ENCODE measurements around the gene PPP1CA.
A peak's percentile ranks its signal among the peaks of the same experiment; 100 is the strongest.

PPP1CA gene

GRCh38 chr11:67375320-67376055 is 26.2 kb downstream of the PPP1CA start:
- POLR2A ChIA-PET = no interaction called here

GRCh38 chr11:67374571-67375281 is 26.9 kb downstream of the PPP1CA start:
- ChIA-PET CTCF (interaction anchor here (0.9 to 42.5 kb wide), 7 partner anchors 8 to 130 kb away, joined by 3 to 1573 read pairs (median 31); partner anchors contain the start of genes CLCF1, PITPNM1, POLD4 and PPP1CA), POLR2A (interaction anchor here (0.6 kb wide), 2 partner anchors 107 to 108 kb away, joined by 3 to 4 read pairs; no protein-coding TSS in a partner anchor)
- DNase-seq (ENCODE audit: extremely low spot score) = no peak
- no peak for TF ChIP-seq CTCF (IDR thresholded peaks at IDR 0.05; ENCODE audit: control extremely low read depth, extremely low read depth, low read depth, missing control alignments)

More at GRCh38 chr11:67375320-67376055, 26.2 kb downstream of the PPP1CA start:
- CTCF ChIA-PET = interaction anchor here (1.1 to 42.5 kb wide), 6 partner anchors 8 to 113 kb away, joined by 3 to 1573 read pairs (median 70); partner anchors contain the start of genes CLCF1, POLD4, PPP1CA and RAD9A
- no peak for TF ChIP-seq CTCF (IDR thresholded peaks at IDR 0.05; ENCODE audit: control extremely low read depth, extremely low read depth, low read depth, missing control alignments)
- DNase-seq (ENCODE audit: extremely low spot score) = no peak

GRCh38 chr11:67373648-67374570 is 27.7 kb downstream of the PPP1CA start:
- CTCF ChIA-PET = interaction anchor here (0.9 to 42.5 kb wide), 8 partner anchors 7 to 131 kb away, joined by 3 to 1573 read pairs (median 4); partner anchors contain the start of genes CLCF1, PITPNM1, POLD4 and PPP1CA
- TF ChIP-seq CTCF (IDR thresholded peaks at IDR 0.05; ENCODE audit: control extremely low read depth, extremely low read depth, low read depth, missing control alignments) = peak; percentile 48
- POLR2A ChIA-PET = interaction anchor here (0.6 kb wide), 1 partner anchor 108 kb away, joined by 4 read pairs; no protein-coding TSS in a partner anchor
- DNase-seq (ENCODE audit: extremely low spot score) = peak; percentile 81

DNA sequence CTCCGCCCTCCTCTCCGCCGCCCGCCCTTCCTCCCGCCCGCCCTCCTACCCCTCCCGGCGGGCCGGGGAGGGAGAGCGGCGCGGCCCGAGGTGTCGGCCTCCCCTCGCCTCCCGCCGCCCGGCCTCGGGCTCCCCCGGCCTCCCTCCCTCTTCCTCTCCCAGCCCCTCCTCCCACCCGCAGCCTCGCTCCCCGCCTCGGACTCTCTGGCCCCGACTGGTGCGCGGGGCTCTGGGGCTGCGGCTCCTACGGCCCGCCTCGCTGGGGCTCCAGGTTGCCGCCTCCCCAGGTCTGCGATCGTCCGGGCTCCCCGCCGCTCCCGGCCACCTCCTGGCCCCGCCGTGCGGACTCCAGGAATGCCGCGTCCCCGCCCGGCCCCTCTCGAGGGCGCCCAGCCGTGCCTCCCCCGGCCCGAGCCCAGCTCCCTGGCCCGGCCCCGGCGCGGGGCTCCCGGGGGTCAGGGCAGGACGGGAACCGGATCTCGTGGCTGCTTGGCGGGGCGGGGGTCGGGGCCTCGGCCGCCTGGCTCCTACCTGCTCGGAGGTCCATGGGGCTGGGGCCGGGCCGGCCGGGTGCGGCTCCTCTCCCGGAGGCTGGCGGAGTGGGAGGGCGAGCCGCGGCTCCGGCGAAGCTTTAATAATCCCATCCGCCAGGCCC is 28.5 kb downstream of the PPP1CA start, which contains the start of gene CLCF1:
TSS of gene CLCF1 (minus strand) at position 606 of the 655 bp plus-strand sequence. CDS start at position 547, 59 bp downstream.
- CTCF ChIA-PET = interaction anchor here (0.9 to 42.5 kb wide), 7 partner anchors 6 to 256 kb away, joined by 3 to 1573 read pairs (median 4); partner anchors contain the start of genes CLCF1, NUDT8, POLD4 and PPP1CA
- TF ChIP-seq CTCF (IDR thresholded peaks at IDR 0.05; ENCODE audit: control extremely low read depth, extremely low read depth, low read depth, missing control alignments) = no peak
- DNase-seq (ENCODE audit: extremely low spot score) = peak; percentile 77
- POLR2A ChIA-PET = interaction anchor here (0.6 to 1.6 kb wide), 3 partner anchors 20 to 30 kb away, joined by 3 read pairs; partner anchors contain the start of gene POLD4

GRCh38 chr11:67372321-67372992 is 29.2 kb downstream of the PPP1CA start:
- ChIA-PET POLR2A (interaction anchor here (0.6 to 1.6 kb wide), 3 partner anchors 19 to 30 kb away, joined by 3 read pairs; partner anchors contain the start of gene POLD4), CTCF (interaction anchor here (1.7 to 42.5 kb wide), 5 partner anchors 5 to 257 kb away, joined by 4 to 1573 read pairs (median 31); partner anchors contain the start of genes CLCF1, NUDT8, POLD4 and PPP1CA)
- DNase-seq (ENCODE audit: extremely low spot score) = no peak
- no peak for TF ChIP-seq CTCF (IDR thresholded peaks at IDR 0.05; ENCODE audit: control extremely low read depth, extremely low read depth, low read depth, missing control alignments)

Data from GM10248 (cell line).